DOHH2 (cell line): ENCODE results near the gene ANKRD26.

Experiments
- H3F3A ChIP-seq: fragments of 200-600 bp; sonication (generic), shearing (Covaris generic); 2 replicates; pipeline ENCODE4 v1.6.0; 2016; ENCODE audit warnings: antibody characterized with exemption, mild to moderate bottlenecking; ENCODE audit not compliant: control insufficient read depth, insufficient read depth
- H3K27ac ChIP-seq: fragments of 200-600 bp; sonication (generic); 2 replicates; pipeline ENCODE4 v1.5.1; 2014; ENCODE audit warnings: low read depth, mild to moderate bottlenecking, low read length, moderate library complexity
- H3K27me3 ChIP-seq: fragments of 200-600 bp; sonication (generic); 2 replicates; pipeline ENCODE4 v1.6.1; 2014; ENCODE audit warnings: mild to moderate bottlenecking, low read length, mixed read lengths; ENCODE audit not compliant: control insufficient read depth
- H3K36me3 ChIP-seq: fragments of 200-600 bp; sonication (generic); 2 replicates; pipeline ENCODE4 v1.6.1; 2014; ENCODE audit warnings: mild to moderate bottlenecking, low read length, moderate library complexity, mixed read lengths; ENCODE audit not compliant: control insufficient read depth
- H3K4me1 ChIP-seq: fragments of 200-600 bp; sonication (generic); 2 replicates; pipeline ENCODE4 v1.6.1; 2014; ENCODE audit warnings: mild to moderate bottlenecking, low read length, mixed read lengths; ENCODE audit not compliant: control insufficient read depth
- H3K4me2 ChIP-seq: fragments of 200-600 bp; sonication (generic); 2 replicates; pipeline ENCODE4 v1.6.0; 2014; ENCODE audit warnings: mild to moderate bottlenecking, low read length, moderate library complexity
- H3K4me3 ChIP-seq: fragments of 200-600 bp; sonication (generic); 2 replicates; pipeline ENCODE4 v1.5.1; 2014; ENCODE audit warnings: mild to moderate bottlenecking, low read length, mixed read lengths
- H3K79me2 ChIP-seq: fragments of 200-600 bp; sonication (generic); 2 replicates; pipeline ENCODE4 v1.6.1; 2014; ENCODE audit warnings: mild to moderate bottlenecking, low read length, mixed read lengths; ENCODE audit not compliant: control insufficient read depth
- H3K9me2 ChIP-seq: fragments of 200-600 bp; sonication (generic); replicated peaks from 2 replicates; pipeline ENCODE4 v1.6.1; 2014; ENCODE audit warnings: mild to moderate bottlenecking, low read length, mixed read lengths; ENCODE audit not compliant: control insufficient read depth
- H3K9me3 ChIP-seq: fragments of 200-600 bp; sonication (generic); 2 replicates; pipeline ENCODE4 v1.6.1; 2014; ENCODE audit warnings: antibody characterized with exemption, low read length, mixed read lengths; ENCODE audit not compliant: control insufficient read depth, insufficient read depth
- H4K20me1 ChIP-seq: fragments of 200-600 bp; sonication (generic); 2 replicates; pipeline ENCODE4 v1.6.0; 2014; ENCODE audit warnings: low read depth, mild to moderate bottlenecking, antibody characterized with exemption, low read length, moderate library complexity; ENCODE audit not compliant: control insufficient read depth, insufficient read depth
- CTCF ChIP-seq: fragments of 200-600 bp; sonication (generic); IDR thresholded peaks from one replicate; pipeline ENCODE4 v1.5.1; 2014; ENCODE audit warnings: antibody characterized with exemption, mild to moderate bottlenecking, low read depth, low read length; ENCODE audit not compliant: poor library complexity, severe bottlenecking
- EZH2phosphoT487 ChIP-seq: fragments of 200-600 bp; sonication (generic); IDR thresholded peaks from 2 replicates; pipeline ENCODE4 v1.6.1; 2017; ENCODE audit warnings: borderline replicate concordance, mild to moderate bottlenecking, antibody characterized with exemption, low read length, moderate library complexity, mixed read lengths

ANKRD26 gene

GRCh38 chr10:26981232-26981824, 119.0 kb downstream of the ANKRD26 start:
- Histone ChIP-seq H3K9me3 (no peaks in the 10 kb centered on the region), H3K4me3 (no peak overlapping the region), H3K4me2 (no peak overlapping the region), H4K20me1 (no peaks in the 10 kb centered on the region), H3F3A (no peaks in the 10 kb centered on the region), H3K79me2 (no peaks in the 10 kb centered on the region), H3K9me2 (no peaks in the 10 kb centered on the region), H3K36me3 (no peaks in the 10 kb centered on the region), H3K4me1 (no peaks in the 10 kb centered on the region), H3K27me3 (no peaks in the 10 kb centered on the region), H3K27ac (no peak overlapping the region)
- no peak for TF ChIP-seq EZH2phosphoT487
- TF ChIP-seq CTCF, result no peak

- no peaks in the 10 kb centered on the region for H3K4me1 ChIP-seq
- H3F3A ChIP-seq, result no peaks in the 10 kb centered on the region
- H3K4me3 ChIP-seq, result no peak overlapping the region
- H3K27ac ChIP-seq, result no peak overlapping the region
- H3K4me2 ChIP-seq, result no peak overlapping the region
- H3K9me3 ChIP-seq, result no peaks in the 10 kb centered on the region
- no peaks in the 10 kb centered on the region for H4K20me1 ChIP-seq
- no peaks in the 10 kb centered on the region for H3K9me2 ChIP-seq
- H3K27me3 ChIP-seq, result no peaks in the 10 kb centered on the region
- H3K36me3 ChIP-seq, result no peaks in the 10 kb centered on the region
- no peaks in the 10 kb centered on the region for H3K79me2 ChIP-seq
- TF ChIP-seq CTCF (no peak), EZH2phosphoT487 (no peak)
Observed at GRCh38 chr10:26978519-26978918, 121.8 kb downstream of the ANKRD26 start.

GRCh38 chr10:26977635-26978034, 122.7 kb downstream of the ANKRD26 start:
- no peaks in the 10 kb centered on the region for H4K20me1 ChIP-seq
- no peaks in the 10 kb centered on the region for H3F3A ChIP-seq
- H3K27me3 ChIP-seq, result no peaks in the 10 kb centered on the region
- no peaks in the 10 kb centered on the region for H3K9me3 ChIP-seq
- H3K4me2 ChIP-seq, result no peak overlapping the region
- H3K4me3 ChIP-seq, result no peak overlapping the region
- no peaks in the 10 kb centered on the region for H3K36me3 ChIP-seq
- H3K9me2 ChIP-seq, result no peaks in the 10 kb centered on the region
- H3K79me2 ChIP-seq, result no peaks in the 10 kb centered on the region
- no peak for TF ChIP-seq EZH2phosphoT487
- no peak for TF ChIP-seq CTCF
- H3K27ac ChIP-seq, result no peak overlapping the region
- H3K4me1 ChIP-seq, result no peaks in the 10 kb centered on the region

- no peak for TF ChIP-seq EZH2phosphoT487
- no peak for TF ChIP-seq CTCF
- Histone ChIP-seq H3K9me3 (no peaks in the 10 kb centered on the region), H3K4me1 (peaks cover 5% of the 10 kb centered on the region), H3F3A (no peaks in the 10 kb centered on the region), H3K4me2 (no peak overlapping the region), H3K4me3 (no peak overlapping the region), H4K20me1 (no peaks in the 10 kb centered on the region), H3K27ac (no peak overlapping the region), H3K36me3 (no peaks in the 10 kb centered on the region), H3K27me3 (no peaks in the 10 kb centered on the region), H3K9me2 (no peaks in the 10 kb centered on the region), H3K79me2 (no peaks in the 10 kb centered on the region)
Observed at GRCh38 chr10:26970667-26971066, 129.6 kb downstream of the ANKRD26 start.
